CD4-positive, alpha-beta T cell treated with Interferon alpha-2 for 1 hour (primary cell): ENCODE measurements around the gene FAM81B.

Experiments
- DNase-seq, 2 donors: peaks; one replicate each; pipeline ENCODE4 v3.0.0-alpha.2; 2020 to 2022

FAM81B gene

GRCh38 chr5:95403996-95404395, 12.8 kb downstream of the FAM81B start:
- no peak for DNase-seq

GRCh38 chr5:95406426-95407090, 15.4 kb downstream of the FAM81B start:
- DNase-seq: no peak

- no peak for DNase-seq
Measured at GRCh38 chr5:95410279-95410678, 19.1 kb downstream of the FAM81B start.

GRCh38 chr5:95411474-95411873, 20.3 kb downstream of the FAM81B start:
- DNase-seq: no peak

GRCh38 chr5:95414451-95414850, 23.3 kb downstream of the FAM81B start:
- no peak for DNase-seq

- no peak for DNase-seq
Measured at GRCh38 chr5:95417971-95418370, 26.8 kb downstream of the FAM81B start.

- no peak for DNase-seq
Measured at GRCh38 chr5:95422838-95423237, 31.7 kb downstream of the FAM81B start.

GRCh38 chr5:95424016-95424415, 32.9 kb downstream of the FAM81B start:
- no peak for DNase-seq

- DNase-seq: no peak
Measured at GRCh38 chr5:95424526-95424925, 33.4 kb downstream of the FAM81B start.

GRCh38 chr5:95426227-95426626, 35.1 kb downstream of the FAM81B start:
- DNase-seq: no peak

GRCh38 chr5:95432779-95433178, 41.6 kb downstream of the FAM81B start:
- DNase-seq: no peak

- DNase-seq: no peak
Measured at GRCh38 chr5:95439801-95440493, 48.8 kb downstream of the FAM81B start.

- no peak for DNase-seq
Measured at GRCh38 chr5:95440825-95441224, 49.7 kb downstream of the FAM81B start.

GRCh38 chr5:95441636-95442035, 50.5 kb downstream of the FAM81B start:
- DNase-seq: no peak

- DNase-seq: no peak
Measured at GRCh38 chr5:95445442-95445841, 54.3 kb downstream of the FAM81B start.

GRCh38 chr5:95445995-95446394, 54.8 kb downstream of the FAM81B start:
- DNase-seq: no peak

GRCh38 chr5:95446560-95447221, 55.5 kb downstream of the FAM81B start:
- DNase-seq: no peak

- DNase-seq: no peak
Measured at GRCh38 chr5:95447961-95448360, 56.8 kb downstream of the FAM81B start.

GRCh38 chr5:95448789-95449188, 57.6 kb downstream of the FAM81B start:
- no peak for DNase-seq

- DNase-seq: no peak
Measured at GRCh38 chr5:95449460-95449859, 58.3 kb downstream of the FAM81B start.

GRCh38 chr5:95454536-95454935, 63.4 kb downstream of the FAM81B start:
- no peak for DNase-seq

- no peak for DNase-seq
Measured at GRCh38 chr5:95460665-95461064, 69.5 kb downstream of the FAM81B start.

- no peak for DNase-seq
Measured at GRCh38 chr5:95471487-95471886, 80.3 kb downstream of the FAM81B start.

- no peak for DNase-seq
Measured at GRCh38 chr5:95471942-95472341, 80.8 kb downstream of the FAM81B start.
